ENCODE measurements around the gene RASA3. TPM values are rescaled to one million over a fixed set of nuclear protein-coding genes. Genes with fewer than 3 reads are reported as not detected.

RASA3 gene
- total RNA-seq, 1 experiment from 2014 or later: 9.1 TPM

DNA sequence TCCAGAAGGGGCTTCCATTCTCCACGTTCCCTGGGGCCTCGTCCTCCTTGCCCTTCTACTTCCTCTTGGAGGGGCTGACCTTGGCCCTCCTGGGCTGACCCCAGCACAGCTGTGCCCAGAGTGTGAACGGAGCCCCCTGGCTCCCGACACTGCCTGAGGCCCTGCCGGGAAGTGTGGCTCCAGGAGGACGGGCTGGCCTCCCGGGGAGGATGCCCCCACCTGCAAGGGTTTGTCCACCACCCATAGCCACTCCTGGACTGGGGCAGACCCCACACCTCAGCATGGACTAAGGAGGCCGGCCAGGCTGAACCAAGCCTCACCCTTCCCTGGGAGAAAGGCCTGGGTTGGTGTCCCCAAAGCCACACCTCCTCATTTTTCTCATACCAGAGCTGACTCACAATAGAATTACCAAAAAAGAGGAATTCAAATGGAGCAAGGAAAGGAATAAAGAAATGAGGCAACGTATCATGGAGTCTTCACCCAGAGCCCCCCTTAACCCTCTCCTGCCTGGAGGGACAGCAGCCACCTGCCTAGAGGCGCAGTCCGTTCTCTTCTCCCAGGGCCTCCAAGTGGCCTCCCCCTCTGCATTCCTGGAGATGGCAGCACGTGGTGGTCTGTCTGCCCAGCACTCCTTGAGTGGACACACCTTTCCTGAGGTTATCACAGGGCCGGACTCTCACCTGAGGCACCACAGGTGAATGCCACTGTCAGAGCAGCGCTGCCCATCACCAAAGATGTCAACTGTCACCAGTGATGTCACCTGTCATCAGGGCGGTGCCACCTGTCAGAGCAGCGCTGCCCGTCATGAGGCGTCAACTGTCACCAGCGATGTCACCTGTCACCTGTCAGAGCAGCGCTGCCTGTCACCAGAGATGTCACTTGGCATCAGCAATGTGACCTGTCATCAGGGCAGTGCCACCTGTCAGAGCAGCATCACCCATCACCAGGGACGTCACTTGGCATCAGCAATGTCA is 155.4 kb downstream of the RASA3 start:
- Mint-ChIP-seq H3K27me3 (ENCODE audit: insufficient read depth, unreplicated experiment) (no peaks in the 10 kb centered on the region), H3K9me3 (ENCODE audit: unreplicated experiment) (no peaks in the 10 kb centered on the region), H3K4me1 (ENCODE audit: insufficient read depth, unreplicated experiment) (peaks cover 33% of the 10 kb centered on the region), H3K27ac (ENCODE audit: low read depth, unreplicated experiment) (peak overlapping the region; percentile 73), H3K4me3 (ENCODE audit: unreplicated experiment) (no peak overlapping the region), H3K36me3 (ENCODE audit: insufficient read depth, unreplicated experiment) (peaks cover 21% of the 10 kb centered on the region)
- DNase-seq (ENCODE audit: unreplicated experiment): peak; percentile 70
- CTCF ChIA-PET: no interaction called here
- BruUV-seq (replicated peaks): no TSS peak
- intact Hi-C loops (cut with micrococcal nuclease): no loop called here
- TF ChIP-seq, protein P1, sequence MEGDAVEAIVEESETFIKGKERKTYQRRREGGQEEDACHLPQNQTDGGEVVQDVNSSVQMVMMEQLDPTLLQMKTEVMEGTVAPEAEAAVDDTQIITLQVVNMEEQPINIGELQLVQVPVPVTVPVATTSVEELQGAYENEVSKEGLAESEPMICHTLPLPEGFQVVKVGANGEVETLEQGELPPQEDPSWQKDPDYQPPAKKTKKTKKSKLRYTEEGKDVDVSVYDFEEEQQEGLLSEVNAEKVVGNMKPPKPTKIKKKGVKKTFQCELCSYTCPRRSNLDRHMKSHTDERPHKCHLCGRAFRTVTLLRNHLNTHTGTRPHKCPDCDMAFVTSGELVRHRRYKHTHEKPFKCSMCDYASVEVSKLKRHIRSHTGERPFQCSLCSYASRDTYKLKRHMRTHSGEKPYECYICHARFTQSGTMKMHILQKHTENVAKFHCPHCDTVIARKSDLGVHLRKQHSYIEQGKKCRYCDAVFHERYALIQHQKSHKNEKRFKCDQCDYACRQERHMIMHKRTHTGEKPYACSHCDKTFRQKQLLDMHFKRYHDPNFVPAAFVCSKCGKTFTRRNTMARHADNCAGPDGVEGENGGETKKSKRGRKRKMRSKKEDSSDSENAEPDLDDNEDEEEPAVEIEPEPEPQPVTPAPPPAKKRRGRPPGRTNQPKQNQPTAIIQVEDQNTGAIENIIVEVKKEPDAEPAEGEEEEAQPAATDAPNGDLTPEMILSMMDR (IDR thresholded peaks at IDR 0.05; ENCODE audit: unreplicated experiment): no peak
- POLR2A ChIA-PET: interaction anchor here (0.9 kb wide), 1 partner anchor 17 kb away, joined by 4 read pairs; no protein-coding TSS in a partner anchor

DNA sequence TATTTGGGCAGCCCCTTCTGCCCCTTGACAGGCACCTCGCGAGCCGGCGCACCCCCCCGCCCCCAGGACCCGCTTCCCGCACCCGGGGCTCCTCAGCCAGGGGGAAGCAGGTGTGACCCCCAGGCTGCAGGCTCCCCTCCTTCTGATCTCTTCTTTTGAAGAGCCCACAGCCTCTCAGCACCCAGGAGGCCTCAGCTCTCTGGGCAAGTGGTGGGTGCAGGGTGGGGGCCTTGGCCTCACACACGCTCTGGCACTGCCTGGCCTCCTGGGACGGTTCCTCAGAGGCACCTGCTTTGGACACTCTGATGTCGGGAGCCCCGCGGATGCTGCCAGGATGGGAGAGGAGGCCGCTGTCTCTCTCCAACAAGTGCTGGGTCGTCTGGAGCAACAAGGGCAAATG is 157.0 kb downstream of the RASA3 start:
- POLR2A ChIA-PET: no interaction called here
- peaks cover 22% of the 10 kb centered on the region for H3K4me1 Mint-ChIP-seq (ENCODE audit: insufficient read depth, unreplicated experiment)
- TF ChIP-seq, protein P1 (IDR thresholded peaks at IDR 0.05; ENCODE audit: unreplicated experiment): no peak
- no TSS peak for BruUV-seq (replicated peaks)
- H3K4me3 Mint-ChIP-seq (ENCODE audit: unreplicated experiment): no peak overlapping the region
- intact Hi-C loops (cut with micrococcal nuclease): no loop called here
- no peak overlapping the region for H3K27ac Mint-ChIP-seq (ENCODE audit: low read depth, unreplicated experiment)
- CTCF ChIA-PET: interaction anchor here (0.6 kb wide), 1 partner anchor 248 kb away, joined by 3 read pairs; no protein-coding TSS in a partner anchor
- no peaks in the 10 kb centered on the region for H3K27me3 Mint-ChIP-seq (ENCODE audit: insufficient read depth, unreplicated experiment)
- H3K9me3 Mint-ChIP-seq (ENCODE audit: unreplicated experiment): no peaks in the 10 kb centered on the region
- H3K36me3 Mint-ChIP-seq (ENCODE audit: insufficient read depth, unreplicated experiment): peaks cover 21% of the 10 kb centered on the region
- no peak for DNase-seq (ENCODE audit: unreplicated experiment)

DNA sequence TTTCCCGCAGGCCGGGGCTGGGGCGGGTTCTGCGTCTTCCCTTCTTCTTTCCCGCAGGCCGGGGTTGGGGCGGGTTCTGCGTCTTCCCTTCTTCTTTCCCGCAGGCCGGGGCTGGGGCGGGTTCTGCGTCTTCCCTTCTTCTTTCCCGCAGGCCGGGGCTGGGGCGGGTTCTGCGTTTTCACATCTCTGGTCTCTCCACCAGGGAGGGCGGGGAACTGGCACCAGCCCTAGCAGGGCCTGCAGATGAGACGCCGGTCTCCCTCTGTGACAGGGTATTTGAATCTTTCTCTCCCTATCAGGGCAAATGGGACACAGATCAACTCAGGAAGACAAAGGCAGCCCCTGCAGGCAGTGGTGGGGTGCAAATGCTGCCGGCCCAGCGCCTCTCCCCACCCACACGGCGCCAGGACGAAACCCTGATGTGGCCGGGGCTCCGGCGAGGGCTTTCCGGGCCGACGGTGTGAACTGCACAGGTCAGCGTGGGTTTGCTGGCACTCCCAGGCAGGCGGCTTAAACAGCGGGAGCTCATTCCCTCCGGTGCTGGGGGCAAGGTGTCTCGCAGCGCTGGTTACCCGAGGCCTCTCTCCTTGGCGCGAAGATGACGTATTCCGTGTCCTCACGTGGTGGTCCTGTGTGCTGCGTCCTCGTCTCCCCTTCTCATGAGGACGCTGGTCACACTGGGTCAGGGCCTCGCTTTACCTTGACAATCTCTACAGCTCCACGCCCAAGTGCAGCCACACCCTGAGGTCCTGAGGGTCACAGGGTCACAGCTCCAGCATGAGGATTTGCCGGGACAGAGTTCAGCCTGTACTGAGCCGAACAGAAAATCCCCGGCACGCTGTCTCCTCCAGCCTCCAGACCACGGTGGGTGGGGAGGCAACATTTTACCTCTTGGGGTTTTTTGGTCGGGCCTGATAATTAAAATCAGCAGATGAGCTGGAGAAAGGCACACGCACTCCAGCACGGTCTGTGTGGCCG is 157.8 kb downstream of the RASA3 start:
- no TSS peak for BruUV-seq (replicated peaks)
- CTCF ChIA-PET: interaction anchor here (0.6 to 1.0 kb wide), 2 partner anchors 212 to 248 kb away, joined by 3 read pairs; no protein-coding TSS in a partner anchor
- TF ChIP-seq, protein P1 (IDR thresholded peaks at IDR 0.05; ENCODE audit: unreplicated experiment): no peak
- Mint-ChIP-seq H3K36me3 (ENCODE audit: insufficient read depth, unreplicated experiment) (peaks cover 14% of the 10 kb centered on the region), H3K27ac (ENCODE audit: low read depth, unreplicated experiment) (no peak overlapping the region), H3K9me3 (ENCODE audit: unreplicated experiment) (no peaks in the 10 kb centered on the region), H3K27me3 (ENCODE audit: insufficient read depth, unreplicated experiment) (no peaks in the 10 kb centered on the region), H3K4me1 (ENCODE audit: insufficient read depth, unreplicated experiment) (peaks cover 17% of the 10 kb centered on the region), H3K4me3 (ENCODE audit: unreplicated experiment) (no peak overlapping the region)
- intact Hi-C loops (cut with micrococcal nuclease): no loop called here
- DNase-seq (ENCODE audit: unreplicated experiment): no peak
- POLR2A ChIA-PET: no interaction called here

All from MCF 10A (cell line).